ENCODE results near the gene ZC3H4.

- TF ChIP-seq CTCF (conservative IDR thresholded peaks at IDR 0.05; ENCODE audit: low read depth, low read length) (no peak), EZH2 (IDR thresholded peaks at IDR 0.05; ENCODE audit: borderline replicate concordance, low read depth, low read length, poor library complexity, severe bottlenecking) (no peak)
These were observed 90.2 kb downstream of the ZC3H4 start for GRCh38 chr19:47023448-47023794.

Measured in A673 (cell line).